ENCODE results near the gene PHOX2A.
"Not testable (repeated sequence)": the region's sequence is repeated elsewhere in the genome, so short reads cannot be mapped to it uniquely, and the experiment has no call there.

Gene PHOX2A

GRCh38 chr11:72244060-72244360 is at the start of gene PHOX2A:
Gene PHOX2A (minus strand): TSS chr11:72244176. CDS start chr11:72244004, 172 bp downstream.
- no peak for FAIRE-seq

GRCh38 chr11:72293391-72293790 is 49.4 kb upstream of the PHOX2A start:
- no peak for FAIRE-seq

DNA sequence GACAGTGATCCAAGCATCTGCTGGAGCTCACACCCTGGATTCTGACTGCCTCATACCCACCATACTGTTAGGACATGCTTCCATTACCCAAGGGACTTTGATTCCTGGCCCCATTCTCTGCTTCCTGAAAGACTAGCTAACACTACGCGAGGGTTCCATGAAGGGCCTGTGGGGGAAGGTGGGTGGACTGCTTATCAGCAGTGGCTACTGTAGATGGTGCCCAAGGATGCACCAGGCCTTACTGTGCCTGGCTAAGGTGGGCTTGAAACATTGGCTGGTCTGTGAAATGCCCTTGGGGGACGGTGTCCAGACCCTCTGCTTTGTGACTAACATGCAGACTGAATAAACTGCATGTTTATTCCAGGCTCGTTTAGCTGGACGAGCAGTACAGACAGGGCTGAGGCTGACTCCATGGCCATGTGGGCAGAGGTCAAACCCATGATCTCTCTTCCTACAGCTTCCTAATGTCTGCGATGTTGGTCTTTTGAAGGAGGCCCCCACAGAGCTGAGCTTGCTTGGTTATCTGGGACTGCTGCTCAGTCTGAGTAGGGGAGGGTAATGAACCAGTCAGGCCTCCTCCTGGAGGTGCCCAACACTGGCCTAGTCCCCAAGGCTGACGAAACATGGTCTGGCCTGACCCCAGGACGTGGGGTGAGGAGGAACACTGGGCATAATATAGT is 48.3 kb upstream of the PHOX2A start:
- FAIRE-seq = no peak

- not testable (repeated sequence) for FAIRE-seq
Observed at GRCh38 chr11:72290741-72291140, 46.8 kb upstream of the PHOX2A start.

DNA sequence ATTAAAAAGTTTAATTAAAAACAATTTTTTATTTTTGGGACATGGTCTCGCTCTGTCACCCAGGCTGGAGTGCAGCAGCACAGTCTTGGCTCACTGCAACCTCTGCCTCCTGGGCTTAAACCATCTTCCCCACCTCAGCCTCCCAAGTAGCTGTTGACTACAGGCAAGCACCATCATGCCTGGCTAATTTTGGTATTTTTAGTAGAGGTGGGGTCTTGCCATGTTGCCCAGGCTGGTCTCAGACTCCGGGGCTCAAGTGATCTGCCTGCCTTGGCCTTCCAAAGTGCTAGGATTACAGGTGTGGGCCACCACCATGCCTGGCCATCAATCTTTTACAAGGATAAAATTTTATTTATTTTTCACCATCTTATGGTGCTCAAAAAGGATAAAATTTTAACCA is 43.3 kb upstream of the PHOX2A start:
- FAIRE-seq = no peak

- FAIRE-seq = no peak
Observed at GRCh38 chr11:72283947-72284346, 40.0 kb upstream of the PHOX2A start.

- no peak for FAIRE-seq
Observed at GRCh38 chr11:72280726-72281315, 36.8 kb upstream of the PHOX2A start.

DNA sequence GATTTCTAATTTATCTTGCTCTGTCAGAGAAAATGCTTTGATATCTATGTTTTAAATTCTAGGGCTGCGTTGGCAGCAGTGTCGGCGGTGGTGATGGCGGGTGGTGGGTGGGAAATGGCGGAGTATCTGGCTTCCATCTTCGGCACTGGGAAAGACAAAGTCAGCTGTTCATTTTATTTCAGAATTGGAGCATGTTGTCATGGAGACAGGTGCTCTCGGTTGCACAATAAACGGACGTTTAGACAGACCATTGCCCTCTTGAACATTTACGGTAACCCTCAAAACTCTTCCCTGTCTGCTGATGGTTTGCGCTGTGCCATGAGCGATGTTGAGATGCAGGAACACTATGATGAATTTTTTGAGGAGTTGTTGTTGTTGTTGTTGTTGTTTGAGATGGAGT is 36.1 kb upstream of the PHOX2A start:
- no peak for FAIRE-seq

- no peak for FAIRE-seq
Observed at GRCh38 chr11:72278905-72279304, 34.9 kb upstream of the PHOX2A start.

DNA sequence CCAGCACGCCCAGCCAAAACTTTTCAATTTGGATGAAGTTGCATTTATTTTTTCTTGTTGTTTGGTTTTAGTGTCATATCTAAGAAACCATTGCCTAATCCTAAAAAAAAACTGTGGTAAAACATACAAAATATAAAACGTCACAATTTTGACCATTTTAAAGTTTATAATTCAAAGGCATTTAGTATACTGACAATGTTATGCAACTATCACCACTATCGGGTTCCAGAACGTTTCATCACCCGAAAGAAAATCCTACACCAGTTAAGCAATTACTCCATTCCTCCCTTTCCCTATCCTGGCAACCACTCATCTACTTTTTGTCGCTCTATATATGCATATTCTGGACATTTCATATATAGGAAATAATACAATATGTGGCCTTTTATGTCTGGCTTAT is 30.5 kb upstream of the PHOX2A start:
- no peak for FAIRE-seq

- FAIRE-seq = no peak
Observed at GRCh38 chr11:72271980-72272379, 28.0 kb upstream of the PHOX2A start.

GRCh38 chr11:72267956-72268617 is 24.1 kb upstream of the PHOX2A start:
- FAIRE-seq = peak; percentile 70

DNA sequence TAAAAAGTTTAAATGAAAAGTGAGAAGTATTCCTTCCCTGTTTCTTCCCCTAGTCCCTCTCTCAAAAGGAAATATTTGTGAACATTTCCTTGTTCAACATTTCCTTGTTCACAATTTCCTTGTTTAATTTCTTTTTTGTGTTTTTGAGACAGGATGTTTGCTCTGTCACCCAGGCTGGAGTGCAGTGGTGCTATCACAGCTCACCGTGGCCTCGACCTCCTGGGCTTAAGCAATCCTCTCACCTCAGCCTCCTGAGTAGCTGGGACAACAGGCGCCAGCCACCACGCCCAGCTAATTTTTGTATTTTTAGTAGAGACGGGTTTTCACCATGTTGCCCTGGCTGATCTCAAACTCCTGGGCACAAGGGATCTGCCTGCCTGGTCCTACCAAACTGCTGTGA is 23.0 kb upstream of the PHOX2A start:
- not testable (repeated sequence) for FAIRE-seq

DNA sequence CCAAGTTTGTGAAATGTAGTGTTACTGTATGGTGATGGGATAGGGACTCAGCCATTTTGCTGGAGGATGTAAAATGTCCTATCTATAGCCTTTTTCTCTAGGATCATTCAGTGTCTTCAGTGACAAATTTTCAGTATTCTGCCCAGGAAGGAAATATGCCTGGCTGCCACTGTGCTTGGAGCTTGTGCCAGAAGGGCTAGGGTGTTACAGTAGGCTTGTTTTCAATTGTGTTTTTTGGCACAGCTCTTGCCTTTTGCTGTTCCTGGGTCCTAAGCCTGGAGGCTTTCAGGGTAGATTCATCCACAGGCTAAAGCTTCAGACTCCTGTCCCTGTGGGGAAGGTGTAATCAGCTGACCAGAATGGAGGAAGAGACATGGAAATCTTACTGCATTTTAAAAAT is 22.0 kb upstream of the PHOX2A start:
- FAIRE-seq = no peak

- no peak for FAIRE-seq
Observed at GRCh38 chr11:72263361-72263760, 19.4 kb upstream of the PHOX2A start.

- FAIRE-seq = no peak
Observed at GRCh38 chr11:72260574-72260973, 16.6 kb upstream of the PHOX2A start.

- FAIRE-seq = no peak
Observed at GRCh38 chr11:72259490-72259889, 15.5 kb upstream of the PHOX2A start.

- FAIRE-seq = no peak
Observed at GRCh38 chr11:72257570-72257969, 13.6 kb upstream of the PHOX2A start.

GRCh38 chr11:72254299-72254993 is 10.5 kb upstream of the PHOX2A start:
- FAIRE-seq = no peak

DNA sequence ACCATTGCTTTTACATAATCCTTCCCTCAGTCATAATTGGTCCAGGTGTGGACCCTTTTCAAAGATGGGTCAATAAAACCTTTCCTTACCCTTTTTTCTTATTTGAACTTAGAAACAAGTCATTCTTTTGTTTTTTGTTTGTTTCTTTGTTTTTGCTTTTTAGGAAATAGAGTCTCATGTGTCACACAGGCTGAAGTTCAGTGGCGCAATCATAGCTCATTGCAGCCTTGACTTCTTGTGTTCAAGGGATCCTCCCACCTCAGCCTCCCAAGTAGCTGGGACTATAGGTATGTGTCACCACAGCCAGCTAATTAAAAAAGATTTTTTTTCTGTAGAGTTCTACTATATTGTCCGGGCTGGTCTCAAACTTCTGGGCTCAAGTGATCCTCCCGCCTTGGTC is 9.4 kb upstream of the PHOX2A start:
- no peak for FAIRE-seq

DNA sequence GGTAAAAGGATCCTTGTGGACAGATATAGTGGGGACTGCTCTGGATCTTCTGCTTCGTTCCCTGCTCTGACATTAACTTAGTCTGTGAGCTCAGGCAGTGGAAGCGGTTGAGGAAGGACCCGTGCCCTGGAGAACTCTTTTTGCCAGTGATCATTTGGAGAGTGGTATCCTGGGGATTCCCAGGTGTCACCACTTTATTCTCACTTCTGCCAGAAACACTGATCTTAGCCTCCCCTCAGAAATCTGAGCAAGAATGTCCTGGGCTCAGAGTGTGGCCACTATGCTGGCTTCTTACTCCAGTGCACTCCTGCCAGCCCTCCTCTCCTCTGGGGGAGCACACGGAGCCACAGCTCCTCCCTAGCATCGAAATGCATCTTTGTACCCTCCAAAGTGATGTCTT is 7.6 kb upstream of the PHOX2A start:
- FAIRE-seq = no peak

GRCh38 chr11:72250661-72251464 is 6.9 kb upstream of the PHOX2A start:
- FAIRE-seq = no peak

DNA sequence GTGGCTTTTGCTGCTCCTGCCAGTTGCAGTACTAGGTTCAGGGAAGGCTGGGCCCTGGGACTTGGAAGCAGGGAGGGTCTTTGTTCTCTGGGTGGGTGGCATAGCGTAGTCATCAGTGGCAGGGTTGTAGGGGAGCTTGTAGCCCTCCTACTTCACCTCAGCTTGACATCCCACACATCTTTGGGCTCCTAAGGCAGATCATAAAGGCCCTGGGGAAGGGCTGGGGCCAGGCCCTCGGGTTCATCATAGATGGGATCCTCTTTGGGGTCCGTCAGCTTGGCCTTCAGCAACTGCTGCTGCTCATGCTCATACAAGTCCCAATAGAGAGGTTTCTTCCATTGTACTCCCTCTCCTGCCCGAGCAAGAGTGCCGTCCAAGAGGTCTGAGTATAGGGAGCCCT is 6.0 kb upstream of the PHOX2A start:
- no peak for FAIRE-seq
